ENCODE data around the gene TMEM219.
A peak's percentile ranks its signal among the peaks of the same experiment; 100 is the strongest.

Gene TMEM219

GRCh38 chr16:29988346-29989075 is 26.6 kb downstream of the TMEM219 start:
- no peak for TF ChIP-seq CTCF (IDR thresholded peaks at IDR 0.05; ENCODE audit: poor library complexity, severe bottlenecking)
- ATAC-seq (ENCODE audit: low read depth) (no peak), DNase-seq (ENCODE audit: low spot score) (no peak)
- Histone ChIP-seq H3K4me3 (ENCODE audit: severe bottlenecking) (no peak overlapping the region), H3K27me3 (ENCODE audit: insufficient read depth, poor library complexity, severe bottlenecking) (no peaks in the 10 kb centered on the region), H3K4me1 (ENCODE audit: insufficient read depth, poor library complexity, severe bottlenecking) (no peaks in the 10 kb centered on the region), H3K9me3 (ENCODE audit: severe bottlenecking) (no peaks in the 10 kb centered on the region), H3K27ac (ENCODE audit: poor library complexity, severe bottlenecking) (no peak overlapping the region), H3K36me3 (ENCODE audit: low read depth) (peaks cover 77% of the 10 kb centered on the region)

DNA sequence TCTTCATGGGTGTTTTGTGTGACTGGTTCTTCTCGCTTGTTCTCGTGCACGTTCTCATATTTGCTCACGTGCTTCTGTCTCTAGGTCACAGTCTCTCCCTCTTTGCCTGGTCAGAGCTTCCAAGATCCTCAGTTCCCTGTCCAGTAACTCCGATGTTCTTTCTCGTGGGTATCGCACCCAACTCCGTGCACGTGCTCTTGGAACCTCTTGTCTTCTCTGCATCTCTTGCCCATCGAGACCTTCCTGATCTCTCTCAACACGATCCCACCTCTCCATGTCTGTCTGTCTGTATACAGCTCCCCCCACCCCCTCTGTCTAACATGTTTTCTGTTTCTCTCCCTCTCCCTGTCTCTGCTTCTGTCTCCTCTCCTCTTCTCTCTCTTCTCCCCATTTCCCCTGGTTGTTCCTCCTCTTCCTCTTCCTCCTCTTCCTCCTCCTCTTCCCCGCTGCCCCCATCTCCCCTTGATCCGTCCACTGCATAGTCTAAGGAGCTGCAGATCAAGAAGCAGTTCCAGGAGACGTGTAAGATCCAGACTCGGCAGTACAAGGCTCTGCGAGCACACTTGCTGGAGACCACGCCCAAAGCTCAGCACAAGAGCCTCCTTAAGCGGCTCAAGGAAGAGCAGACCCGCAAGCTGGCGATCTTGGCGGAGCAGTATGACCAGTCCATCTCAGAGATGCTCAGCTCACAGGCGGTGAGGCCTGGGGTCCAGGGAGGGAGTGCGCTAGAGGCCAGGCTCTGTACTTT is 27.4 kb downstream of the TMEM219 start:
- ATAC-seq (ENCODE audit: low read depth), result no peak

GRCh38 chr16:29990034-29990433 is 28.2 kb downstream of the TMEM219 start:
- H3K9me3 ChIP-seq (ENCODE audit: severe bottlenecking), result no peaks in the 10 kb centered on the region
- ATAC-seq (ENCODE audit: low read depth) (no peak), DNase-seq (ENCODE audit: low spot score) (no peak)
- peaks cover 5% of the 10 kb centered on the region for H3K4me1 ChIP-seq (ENCODE audit: insufficient read depth, poor library complexity, severe bottlenecking)
- H3K36me3 ChIP-seq (ENCODE audit: low read depth), result peaks cover 61% of the 10 kb centered on the region
- TF ChIP-seq CTCF (IDR thresholded peaks at IDR 0.05; ENCODE audit: poor library complexity, severe bottlenecking), result no peak
- no peak overlapping the region for H3K4me3 ChIP-seq (ENCODE audit: severe bottlenecking)
- H3K27me3 ChIP-seq (ENCODE audit: insufficient read depth, poor library complexity, severe bottlenecking), result no peaks in the 10 kb centered on the region
- no peak overlapping the region for H3K27ac ChIP-seq (ENCODE audit: poor library complexity, severe bottlenecking)

More for the DNA sequence above, 27.4 kb downstream of the TMEM219 start:
- no peak overlapping the region for H3K4me3 ChIP-seq (ENCODE audit: severe bottlenecking)
- peaks cover under 1% of the 10 kb centered on the region for H3K4me1 ChIP-seq (ENCODE audit: insufficient read depth, poor library complexity, severe bottlenecking)
- no peak overlapping the region for H3K27ac ChIP-seq (ENCODE audit: poor library complexity, severe bottlenecking)
- H3K36me3 ChIP-seq (ENCODE audit: low read depth), result peaks cover 69% of the 10 kb centered on the region
- H3K27me3 ChIP-seq (ENCODE audit: insufficient read depth, poor library complexity, severe bottlenecking), result no peaks in the 10 kb centered on the region
- no peak for DNase-seq (ENCODE audit: low spot score)
- H3K9me3 ChIP-seq (ENCODE audit: severe bottlenecking), result no peaks in the 10 kb centered on the region
- TF ChIP-seq CTCF (IDR thresholded peaks at IDR 0.05; ENCODE audit: poor library complexity, severe bottlenecking), result no peak

DNA sequence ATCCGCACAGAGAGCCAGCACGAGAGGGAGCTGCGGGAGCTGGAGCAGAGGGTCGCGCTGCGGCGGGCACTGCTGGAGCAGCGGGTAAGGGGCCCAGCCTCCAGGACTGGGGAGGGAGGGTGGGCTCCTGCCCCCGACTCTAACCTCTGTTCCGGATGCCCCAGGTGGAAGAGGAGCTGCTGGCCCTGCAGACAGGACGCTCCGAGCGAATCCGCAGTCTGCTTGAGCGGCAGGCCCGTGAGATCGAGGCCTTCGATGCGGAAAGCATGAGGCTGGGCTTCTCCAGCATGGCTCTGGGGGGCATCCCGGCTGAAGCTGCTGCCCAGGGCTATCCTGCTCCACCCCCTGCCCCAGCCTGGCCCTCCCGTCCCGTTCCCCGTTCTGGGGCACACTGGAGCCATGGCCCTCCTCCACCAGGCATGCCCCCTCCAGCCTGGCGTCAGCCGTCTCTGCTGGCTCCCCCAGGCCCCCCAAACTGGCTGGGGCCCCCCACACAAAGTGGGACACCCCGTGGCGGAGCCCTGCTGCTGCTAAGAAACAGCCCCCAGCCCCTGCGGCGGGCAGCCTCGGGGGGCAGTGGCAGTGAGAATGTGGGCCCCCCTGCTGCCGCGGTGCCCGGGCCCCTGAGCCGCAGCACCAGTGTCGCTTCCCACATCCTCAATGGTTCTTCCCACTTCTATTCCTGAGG is 29.1 kb downstream of the TMEM219 start:
- TF ChIP-seq CTCF (IDR thresholded peaks at IDR 0.05; ENCODE audit: poor library complexity, severe bottlenecking), result no peak
- peaks cover 5% of the 10 kb centered on the region for H3K4me1 ChIP-seq (ENCODE audit: insufficient read depth, poor library complexity, severe bottlenecking)
- no peak overlapping the region for H3K4me3 ChIP-seq (ENCODE audit: severe bottlenecking)
- no peak overlapping the region for H3K27ac ChIP-seq (ENCODE audit: poor library complexity, severe bottlenecking)
- peaks cover 51% of the 10 kb centered on the region for H3K36me3 ChIP-seq (ENCODE audit: low read depth)
- H3K27me3 ChIP-seq (ENCODE audit: insufficient read depth, poor library complexity, severe bottlenecking), result no peaks in the 10 kb centered on the region
- no peaks in the 10 kb centered on the region for H3K9me3 ChIP-seq (ENCODE audit: severe bottlenecking)
- DNase-seq (ENCODE audit: low spot score) (peak; percentile 65), ATAC-seq (ENCODE audit: low read depth) (no peak)

All from RWPE2 (cell line).